GM11168 (cell line): ENCODE data around the gene COG3.

Experiments used
- in situ Hi-C: fragments of 300-500 bp; cut with MboI; formaldehyde crosslinking; loops from one replicate; pipeline ENCODE4 v1.12.0; 2022; ENCODE audit warnings: low sequenced_read_pairs; ENCODE audit not compliant: unreplicated experiment

Gene COG3

GRCh38 chr13:45496942-45497341 lies 32.2 kb downstream of the COG3 start:
- in situ Hi-C loops = loop anchor here (25.0 kb wide), 1 partner anchor 135 kb away; no protein-coding TSS in a partner anchor

- in situ Hi-C loops = no loop called here
These were observed 35.9 kb downstream of the COG3 start for GRCh38 chr13:45500492-45501174.

GRCh38 chr13:45501175-45501526 lies 36.4 kb downstream of the COG3 start:
- in situ Hi-C loops = no loop called here

GRCh38 chr13:45503658-45504057 lies 38.9 kb downstream of the COG3 start:
- in situ Hi-C loops = no loop called here

GRCh38 chr13:45506811-45507210 lies 42.1 kb downstream of the COG3 start:
- in situ Hi-C loops = no loop called here

GRCh38 chr13:45508776-45509175 lies 44.0 kb downstream of the COG3 start:
- in situ Hi-C loops = no loop called here

GRCh38 chr13:45510672-45511071 lies 45.9 kb downstream of the COG3 start:
- in situ Hi-C loops = loop anchor here (10.0 kb wide), 1 partner anchor 214 kb away; no protein-coding TSS in a partner anchor

GRCh38 chr13:45511310-45512097 lies 46.8 kb downstream of the COG3 start:
- in situ Hi-C loops = loop anchor here (10.0 kb wide), 1 partner anchor 213 kb away; no protein-coding TSS in a partner anchor

GRCh38 chr13:45512098-45512496 lies 47.4 kb downstream of the COG3 start:
- in situ Hi-C loops = loop anchor here (10.0 kb wide), 1 partner anchor 213 kb away; no protein-coding TSS in a partner anchor

GRCh38 chr13:45516757-45517156 lies 52.0 kb downstream of the COG3 start:
- in situ Hi-C loops = loop anchor here (10.0 kb wide), 1 partner anchor 208 kb away; no protein-coding TSS in a partner anchor

- in situ Hi-C loops = loop anchor here (10.0 kb wide), 1 partner anchor 206 kb away; no protein-coding TSS in a partner anchor
These were observed 53.9 kb downstream of the COG3 start for GRCh38 chr13:45518525-45519245.

- in situ Hi-C loops = loop anchor here (10.0 kb wide), 1 partner anchor 205 kb away; no protein-coding TSS in a partner anchor
These were observed 54.8 kb downstream of the COG3 start for GRCh38 chr13:45519493-45519892.

GRCh38 chr13:45521297-45521696 lies 56.6 kb downstream of the COG3 start:
- in situ Hi-C loops = no loop called here

GRCh38 chr13:45522571-45522970 lies 57.8 kb downstream of the COG3 start:
- in situ Hi-C loops = no loop called here

- in situ Hi-C loops = no loop called here
These were observed 63.1 kb downstream of the COG3 start for GRCh38 chr13:45527699-45528462.

- in situ Hi-C loops = no loop called here
These were observed 65.0 kb downstream of the COG3 start for GRCh38 chr13:45529758-45530157.

GRCh38 chr13:45534604-45535003 lies 69.9 kb downstream of the COG3 start:
- in situ Hi-C loops = no loop called here

GRCh38 chr13:45536224-45536623 lies 71.5 kb downstream of the COG3 start:
- in situ Hi-C loops = no loop called here

- in situ Hi-C loops = no loop called here
These were observed 72.8 kb downstream of the COG3 start for GRCh38 chr13:45537516-45537915.

GRCh38 chr13:45538382-45538781 lies 73.6 kb downstream of the COG3 start:
- in situ Hi-C loops = no loop called here
